Measurements from ENCODE around the gene PBX3.
A peak's percentile ranks its signal among the peaks of the same experiment; 100 is the strongest.
"Not testable (repeated sequence)": the region's sequence is repeated elsewhere in the genome, so short reads cannot be mapped to it uniquely, and the experiment has no call there.

The PBX3 gene

GRCh38 chr9:125778538-125779219 lies 31.5 kb downstream of the PBX3 start:
- DNase-seq, result not testable (repeated sequence)

GRCh38 chr9:125779220-125779565 lies 32.0 kb downstream of the PBX3 start:
- DNase-seq, result not testable (repeated sequence)

GRCh38 chr9:125782718-125783117 lies 35.5 kb downstream of the PBX3 start:
- DNase-seq, result no peak

- no peak for DNase-seq
These were observed 37.3 kb downstream of the PBX3 start for GRCh38 chr9:125784286-125785049.

GRCh38 chr9:125785248-125785751 lies 38.1 kb downstream of the PBX3 start:
- peak; percentile 71 to 89 (median 80) for DNase-seq

GRCh38 chr9:125787715-125788114 lies 40.5 kb downstream of the PBX3 start:
- DNase-seq, result no peak

GRCh38 chr9:125789196-125789595 lies 42.0 kb downstream of the PBX3 start:
- peak in 3 of 4 experiments; percentile 26 to 42 (median 35) for DNase-seq

- no peak for DNase-seq
These were observed 47.5 kb downstream of the PBX3 start for GRCh38 chr9:125794708-125795107.

GRCh38 chr9:125795970-125796596 lies 48.9 kb downstream of the PBX3 start:
- no peak for DNase-seq

- DNase-seq, result no peak
These were observed 50.8 kb downstream of the PBX3 start for GRCh38 chr9:125797930-125798329.

- DNase-seq, result no peak
These were observed 56.4 kb downstream of the PBX3 start for GRCh38 chr9:125803526-125803925.

GRCh38 chr9:125805057-125805456 lies 57.9 kb downstream of the PBX3 start:
- no peak for DNase-seq

GRCh38 chr9:125805586-125805985 lies 58.4 kb downstream of the PBX3 start:
- DNase-seq, result no peak

- DNase-seq, result no peak
These were observed 59.9 kb downstream of the PBX3 start for GRCh38 chr9:125807079-125807478.

GRCh38 chr9:125810161-125810560 lies 63.0 kb downstream of the PBX3 start:
- DNase-seq, result no peak

GRCh38 chr9:125811002-125811401 lies 63.8 kb downstream of the PBX3 start:
- DNase-seq, result no peak

GRCh38 chr9:125812403-125812802 lies 65.2 kb downstream of the PBX3 start:
- no peak for DNase-seq

GRCh38 chr9:125815568-125815967 lies 68.4 kb downstream of the PBX3 start:
- no peak for DNase-seq

- DNase-seq, result no peak
These were observed 69.1 kb downstream of the PBX3 start for GRCh38 chr9:125816321-125816720.

GRCh38 chr9:125820100-125820804 lies 73.1 kb downstream of the PBX3 start:
- DNase-seq, result no peak

GRCh38 chr9:125821078-125821477 lies 73.9 kb downstream of the PBX3 start:
- peak in 1 of 4 experiments; percentile 25 for DNase-seq

GRCh38 chr9:125822160-125822559 lies 75.0 kb downstream of the PBX3 start:
- no peak for DNase-seq

- DNase-seq, result peak in 1 of 4 experiments; percentile 30
These were observed 75.7 kb downstream of the PBX3 start for GRCh38 chr9:125822902-125823301.

All from suppressor macrophage (primary cell).